HUES48 (cell line): ENCODE measurements around the gene ACBD4.

Source experiments
- H3K27ac ChIP-seq: one replicate; pipeline ENCODE4 v1.7.0; 2013; ENCODE audit warnings: low read depth, low read length, inconsistent platforms
- H3K27me3 ChIP-seq: 2 replicates; pipeline ENCODE4 v1.6.1; 2013; ENCODE audit warnings: mild to moderate bottlenecking, low read length; ENCODE audit not compliant: control insufficient read depth, insufficient read depth
- H3K36me3 ChIP-seq: 2 replicates; pipeline ENCODE4 v1.6.1; 2013; ENCODE audit warnings: low read length; ENCODE audit not compliant: control insufficient read depth, insufficient read depth
- H3K4me1 ChIP-seq: 2 replicates; pipeline ENCODE4 v1.6.1; 2013; ENCODE audit warnings: mild to moderate bottlenecking, low read length; ENCODE audit not compliant: control insufficient read depth, insufficient read depth
- H3K4me3 ChIP-seq: 2 replicates; pipeline ENCODE4 v1.5.1; 2013; ENCODE audit warnings: mild to moderate bottlenecking, low read depth, low read length
- H3K9ac ChIP-seq: 2 replicates; pipeline ENCODE4 v1.6.1; 2013; ENCODE audit warnings: mild to moderate bottlenecking, low read depth, low read length, moderate library complexity
- H3K9me3 ChIP-seq: 2 replicates; pipeline ENCODE4 v1.6.1; 2013; ENCODE audit warnings: low read length; ENCODE audit not compliant: control insufficient read depth, insufficient read depth

The ACBD4 gene

GRCh38 chr17:45113424-45113754 lies 22.1 kb upstream of the ACBD4 start:
- no peak overlapping the region for H3K4me3 ChIP-seq
- no peak overlapping the region for H3K9ac ChIP-seq
- no peak overlapping the region for H3K27ac ChIP-seq
- no peaks in the 10 kb centered on the region for H3K4me1 ChIP-seq
- H3K9me3 ChIP-seq: no peaks in the 10 kb centered on the region
- no peaks in the 10 kb centered on the region for H3K27me3 ChIP-seq
- H3K36me3 ChIP-seq: peaks cover 9% of the 10 kb centered on the region

GRCh38 chr17:45114117-45114932 lies 21.2 kb upstream of the ACBD4 start:
- Histone ChIP-seq H3K36me3 (peaks cover under 1% of the 10 kb centered on the region; the same call in 1 of the 2 replicates), H3K27ac (no peak overlapping the region), H3K4me1 (no peaks in the 10 kb centered on the region), H3K4me3 (no peak overlapping the region), H3K27me3 (no peaks in the 10 kb centered on the region), H3K9ac (no peak overlapping the region), H3K9me3 (no peaks in the 10 kb centered on the region)

GRCh38 chr17:45115015-45115625 lies 20.4 kb upstream of the ACBD4 start:
- no peaks in the 10 kb centered on the region for H3K4me1 ChIP-seq
- H3K36me3 ChIP-seq: no peaks in the 10 kb centered on the region
- no peaks in the 10 kb centered on the region for H3K27me3 ChIP-seq
- no peak overlapping the region for H3K27ac ChIP-seq
- no peak overlapping the region for H3K4me3 ChIP-seq
- no peaks in the 10 kb centered on the region for H3K9me3 ChIP-seq
- no peak overlapping the region for H3K9ac ChIP-seq

- no peak overlapping the region for H3K27ac ChIP-seq
- no peaks in the 10 kb centered on the region for H3K9me3 ChIP-seq
- H3K27me3 ChIP-seq: no peaks in the 10 kb centered on the region
- no peaks in the 10 kb centered on the region for H3K4me1 ChIP-seq
- H3K4me3 ChIP-seq: no peak overlapping the region
- no peak overlapping the region for H3K9ac ChIP-seq
- H3K36me3 ChIP-seq: no peaks in the 10 kb centered on the region
Measured at GRCh38 chr17:45115871-45116270, 19.6 kb upstream of the ACBD4 start.

GRCh38 chr17:45116434-45117016 lies 19.0 kb upstream of the ACBD4 start:
- Histone ChIP-seq H3K27ac (no peak overlapping the region), H3K36me3 (no peaks in the 10 kb centered on the region), H3K9ac (no peak overlapping the region), H3K27me3 (no peaks in the 10 kb centered on the region), H3K4me1 (no peaks in the 10 kb centered on the region), H3K9me3 (no peaks in the 10 kb centered on the region), H3K4me3 (no peak overlapping the region)

- no peaks in the 10 kb centered on the region for H3K9me3 ChIP-seq
- no peak overlapping the region for H3K9ac ChIP-seq
- H3K27me3 ChIP-seq: no peaks in the 10 kb centered on the region
- H3K27ac ChIP-seq: no peak overlapping the region
- no peaks in the 10 kb centered on the region for H3K36me3 ChIP-seq
- H3K4me1 ChIP-seq: no peaks in the 10 kb centered on the region
- no peak overlapping the region for H3K4me3 ChIP-seq
Measured at GRCh38 chr17:45117334-45117733, 18.2 kb upstream of the ACBD4 start.

- Histone ChIP-seq H3K4me3 (no peak overlapping the region), H3K9me3 (no peaks in the 10 kb centered on the region), H3K27me3 (no peaks in the 10 kb centered on the region), H3K36me3 (no peaks in the 10 kb centered on the region), H3K4me1 (no peaks in the 10 kb centered on the region), H3K9ac (no peak overlapping the region), H3K27ac (no peak overlapping the region)
Measured at GRCh38 chr17:45117848-45118646, 17.4 kb upstream of the ACBD4 start.

GRCh38 chr17:45118691-45119090 lies 16.8 kb upstream of the ACBD4 start:
- Histone ChIP-seq H3K9me3 (no peaks in the 10 kb centered on the region), H3K36me3 (no peaks in the 10 kb centered on the region), H3K27me3 (no peaks in the 10 kb centered on the region), H3K4me1 (no peaks in the 10 kb centered on the region), H3K4me3 (no peak overlapping the region), H3K9ac (no peak overlapping the region), H3K27ac (no peak overlapping the region)

GRCh38 chr17:45119964-45120363 lies 15.5 kb upstream of the ACBD4 start:
- no peaks in the 10 kb centered on the region for H3K27me3 ChIP-seq
- H3K9ac ChIP-seq: no peak overlapping the region
- no peaks in the 10 kb centered on the region for H3K4me1 ChIP-seq
- no peaks in the 10 kb centered on the region for H3K36me3 ChIP-seq
- H3K4me3 ChIP-seq: no peak overlapping the region
- no peak overlapping the region for H3K27ac ChIP-seq
- H3K9me3 ChIP-seq: no peaks in the 10 kb centered on the region

GRCh38 chr17:45120558-45120957 lies 14.9 kb upstream of the ACBD4 start:
- H3K4me3 ChIP-seq: no peak overlapping the region
- H3K4me1 ChIP-seq: no peaks in the 10 kb centered on the region
- H3K27me3 ChIP-seq: no peaks in the 10 kb centered on the region
- no peaks in the 10 kb centered on the region for H3K9me3 ChIP-seq
- no peaks in the 10 kb centered on the region for H3K36me3 ChIP-seq
- no peak overlapping the region for H3K27ac ChIP-seq
- no peak overlapping the region for H3K9ac ChIP-seq

- Histone ChIP-seq H3K9me3 (no peaks in the 10 kb centered on the region), H3K27me3 (no peaks in the 10 kb centered on the region), H3K4me1 (no peaks in the 10 kb centered on the region), H3K9ac (no peak overlapping the region), H3K27ac (no peak overlapping the region), H3K4me3 (no peak overlapping the region), H3K36me3 (no peaks in the 10 kb centered on the region)
Measured at GRCh38 chr17:45121055-45121454, 14.4 kb upstream of the ACBD4 start.
